ENCODE data around the gene LNPK. TPM values are rescaled to one million over a fixed set of nuclear protein-coding genes. Genes with fewer than 3 reads are reported as not detected.

The LNPK gene
- total and polyA plus RNA-seq, 2 of the 4 experiments (the other 2 are of a cell fraction): 18.7 to 48.6 TPM

- TF ChIP-seq MXI1 (IDR thresholded peaks at IDR 0.05; ENCODE audit: borderline replicate concordance, low read depth, low read length) (peak; percentile 48; the same call in 1 of the 2 replicates), FOS (IDR thresholded peaks at IDR 0.05; ENCODE audit: low read depth, low read length) (no peak), CHD1 (IDR thresholded peaks at IDR 0.05; ENCODE audit: low read depth, low read length) (no peak), RCOR1 (IDR thresholded peaks at IDR 0.05; ENCODE audit: insufficient replicate concordance, low read length) (no peak)
Observed at GRCh38 chr2:176001916-176002687, at the start of gene LNPK (continued).

GRCh38 chr2:176039375-176039774 is 37.3 kb upstream of the LNPK start:
- H3K56ac ChIP-seq (ENCODE audit: extremely low read depth, insufficient read depth, low read length): no peak overlapping the region
- ChIA-PET CTCF (no interaction called here), POLR2A (ENCODE audit: unreplicated experiment) (no interaction called here)
- H3K9me1 ChIP-seq (ENCODE audit: insufficient read depth, low read length): no peaks in the 10 kb centered on the region
- in situ Hi-C loops (cut with MboI; ENCODE audit: low sequenced_read_pairs): no loop called here
- H3K4ac ChIP-seq (ENCODE audit: low read depth, low read length): no peak overlapping the region
- H3K79me1 ChIP-seq (ENCODE audit: low read depth in 1 of 2, low read length in 2 of 2): no peaks in the 10 kb centered on the region
- no peak overlapping the region for H2AK5ac ChIP-seq (ENCODE audit: low read depth, low read length)
- H2BK120ac ChIP-seq (ENCODE audit: low read depth, low read length): no peak overlapping the region
- H3K4me3 ChIP-seq (ENCODE audit: insufficient read depth, low read depth, low read length): no peak overlapping the region
- no peak overlapping the region for H2BK20ac ChIP-seq (ENCODE audit: low read depth, low read length)
- no peaks in the 10 kb centered on the region for H3K36me3 ChIP-seq (ENCODE audit: control insufficient read depth, insufficient read depth, low read length)
- intact Hi-C loops (cut with micrococcal nuclease): no loop called here
- no peaks in the 10 kb centered on the region for H4K20me1 ChIP-seq (ENCODE audit: insufficient read depth, low read length)
- DNase-seq: no peak
- H3K4me1 ChIP-seq (ENCODE audit: control insufficient read depth, insufficient read depth, low read length): no peaks in the 10 kb centered on the region
- H3K9ac ChIP-seq (ENCODE audit: low read depth, low read length): no peak overlapping the region
- no peak overlapping the region for H4K91ac ChIP-seq (ENCODE audit: insufficient read depth, low read depth, low read length)
- no peak overlapping the region for H2AFZ ChIP-seq (replicated peaks; ENCODE audit: low read length, poor library complexity)
- no peak overlapping the region for H2BK5ac ChIP-seq (ENCODE audit: low read depth, low read length, poor library complexity, severe bottlenecking)
- no TSS peak for BruUV-seq (replicated peaks)
- dilution Hi-C loops (cut with HindIII; ENCODE audit: low sequenced_read_pairs, unreplicated experiment): no loop called here
- no peak for ATAC-seq (ENCODE audit: low read depth)
- no peak overlapping the region for H3K23ac ChIP-seq (ENCODE audit: low read depth, low read length)
- no peak overlapping the region for H3K4me2 ChIP-seq (ENCODE audit: low read depth, low read length)
- no peak overlapping the region for H2AK9ac ChIP-seq (replicated peaks; ENCODE audit: low read depth, low read length, poor library complexity)
- H4K8ac ChIP-seq (ENCODE audit: low read depth in 2 of 2, low read length in 2 of 2): no peak overlapping the region
- H3K9me3 ChIP-seq (ENCODE audit: control insufficient read depth, insufficient read depth, low read length): no peaks in the 10 kb centered on the region
- H3K27me3 ChIP-seq (ENCODE audit: control insufficient read depth, insufficient read depth, low read length): no peaks in the 10 kb centered on the region
- no peak overlapping the region for H3K27ac ChIP-seq (ENCODE audit: insufficient read depth, low read length)
- WGBS, 2 experiments (ENCODE audit: extremely low coverage in 2 of 2, insufficient read length in 1 of 2): 35% methylated on average over 3 of the region's 3 CpGs; no CpG with 5 or more reads in 1 of the 2 experiments
- no peak overlapping the region for H2BK15ac ChIP-seq (ENCODE audit: low read depth, low read length)
- H3K18ac ChIP-seq (ENCODE audit: low read depth, low read length): no peak overlapping the region
- no peak overlapping the region for H3K14ac ChIP-seq (replicated peaks; ENCODE audit: low read depth, low read length)
- no peak overlapping the region for H4K5ac ChIP-seq (ENCODE audit: low read depth, low read length)
- no peak for TF ChIP-seq CEBPB (IDR thresholded peaks at IDR 0.05; ENCODE audit: low read depth, low read length)
- no peak for TF ChIP-seq SMC3 (IDR thresholded peaks at IDR 0.05; ENCODE audit: low read depth, low read length)
- no peak for TF ChIP-seq FOS (IDR thresholded peaks at IDR 0.05; ENCODE audit: low read depth, low read length)
- TF ChIP-seq POLR2A (IDR thresholded peaks at IDR 0.05; ENCODE audit: low read depth, low read length): no peak
- TF ChIP-seq BHLHE40 (IDR thresholded peaks at IDR 0.05; ENCODE audit: low read depth, low read length): no peak
- TF ChIP-seq MAFK (IDR thresholded peaks at IDR 0.05; ENCODE audit: low read depth, low read length): no peak
- TF ChIP-seq NFE2L2 (IDR thresholded peaks at IDR 0.05; ENCODE audit: low read depth, low read length): no peak
- no peak for TF ChIP-seq CHD1 (IDR thresholded peaks at IDR 0.05; ENCODE audit: low read depth, low read length)
- no peak for TF ChIP-seq RFX5 (IDR thresholded peaks at IDR 0.05; ENCODE audit: low read depth, low read length)
- TF ChIP-seq RAD21 (IDR thresholded peaks at IDR 0.05; ENCODE audit: low read length): no peak
- no peak for TF ChIP-seq RCOR1 (IDR thresholded peaks at IDR 0.05; ENCODE audit: insufficient replicate concordance, low read length)
- TF ChIP-seq MAZ (IDR thresholded peaks at IDR 0.05; ENCODE audit: borderline replicate concordance, low read depth, low read length): no peak
- TF ChIP-seq MXI1 (IDR thresholded peaks at IDR 0.05; ENCODE audit: borderline replicate concordance, low read depth, low read length): no peak
- TF ChIP-seq ELK1 (IDR thresholded peaks at IDR 0.05; ENCODE audit: borderline replicate concordance, low read depth, low read length): no peak
- TF ChIP-seq USF2 (IDR thresholded peaks at IDR 0.05; ENCODE audit: low read depth, low read length): no peak
